Putamen (tissue), 1 donor: ENCODE results near the gene SEZ6.

Experiments used
- DNase-seq: peaks from one replicate; pipeline ENCODE4 v3.0.0-alpha.2; 2016; ENCODE audit warnings: low spot score

Gene SEZ6

GRCh38 chr17:28953444-28954118 is 52.3 kb downstream of the SEZ6 start:
- DNase-seq: no peak

GRCh38 chr17:28951991-28952975 is 53.5 kb downstream of the SEZ6 start:
- peak; percentile 100 for DNase-seq

- peak; percentile 100 for DNase-seq
Measured at GRCh38 chr17:28951428-28951990, 54.3 kb downstream of the SEZ6 start, which contains the start of gene PHF12. Gene PHF12 (minus strand): TSS chr17:28951518. CDS start chr17:28950960, 558 bp downstream.

GRCh38 chr17:28950752-28951427 is 54.9 kb downstream of the SEZ6 start:
- DNase-seq: no peak

GRCh38 chr17:28950017-28950751 is 55.6 kb downstream of the SEZ6 start:
- peak; percentile 61 for DNase-seq

- DNase-seq: peak; percentile 68
Measured at GRCh38 chr17:28949185-28950016, 56.4 kb downstream of the SEZ6 start.

- no peak for DNase-seq
Measured at GRCh38 chr17:28948873-28949184, 57.0 kb downstream of the SEZ6 start.

- no peak for DNase-seq
Measured at GRCh38 chr17:28948342-28948741, 57.5 kb downstream of the SEZ6 start.

- no peak for DNase-seq
Measured at GRCh38 chr17:28947639-28948038, 58.2 kb downstream of the SEZ6 start.

- no peak for DNase-seq
Measured at GRCh38 chr17:28946239-28946638, 59.6 kb downstream of the SEZ6 start.

GRCh38 chr17:28944862-28945741 is 60.7 kb downstream of the SEZ6 start:
- no peak for DNase-seq

GRCh38 chr17:28944343-28944742 is 61.5 kb downstream of the SEZ6 start:
- no peak for DNase-seq

- DNase-seq: no peak
Measured at GRCh38 chr17:28942925-28943324, 62.9 kb downstream of the SEZ6 start.

- no peak for DNase-seq
Measured at GRCh38 chr17:28941251-28941650, 64.6 kb downstream of the SEZ6 start.

GRCh38 chr17:28940675-28941074 is 65.2 kb downstream of the SEZ6 start:
- no peak for DNase-seq

- DNase-seq: no peak
Measured at GRCh38 chr17:28940142-28940541, 65.7 kb downstream of the SEZ6 start.

GRCh38 chr17:28938552-28938951 is 67.3 kb downstream of the SEZ6 start:
- peak; percentile 67 for DNase-seq

- peak; percentile 90 for DNase-seq
Measured at GRCh38 chr17:28937044-28937729, 68.6 kb downstream of the SEZ6 start.
